ENCODE measurements around the gene ACAT2. TPM values are rescaled to one million over a fixed set of nuclear protein-coding genes. Genes with fewer than 3 reads are reported as not detected.
A peak's percentile ranks its signal among the peaks of the same experiment; 100 is the strongest.
"Not testable (repeated sequence)": the region's sequence is repeated elsewhere in the genome, so short reads cannot be mapped to it uniquely, and the experiment has no call there.

ACAT2 gene
- 69.9 TPM for total RNA-seq

- DNase-seq, result peak; percentile 96
These were observed at the start of gene ACAT2 for GRCh38 chr6:159761873-159762680. Gene ACAT2 (plus strand): TSS chr6:159762045. CDS start chr6:159762088, 43 bp downstream.

- DNase-seq, result not testable (repeated sequence)
These were observed 49.5 kb upstream of the ACAT2 start for GRCh38 chr6:159712389-159712788.

- no peak for DNase-seq
These were observed 47.9 kb upstream of the ACAT2 start for GRCh38 chr6:159713984-159714383.

GRCh38 chr6:159714404-159714803 lies 47.4 kb upstream of the ACAT2 start:
- DNase-seq, result no peak

- no peak for DNase-seq
These were observed 46.7 kb upstream of the ACAT2 start for GRCh38 chr6:159715166-159715565.

- no peak for DNase-seq
These were observed 46.2 kb upstream of the ACAT2 start for GRCh38 chr6:159715605-159716004.

GRCh38 chr6:159716247-159717096 lies 45.4 kb upstream of the ACAT2 start:
- DNase-seq, result peak; percentile 27

GRCh38 chr6:159718634-159719033 lies 43.2 kb upstream of the ACAT2 start:
- DNase-seq, result no peak

- DNase-seq, result no peak
These were observed 42.6 kb upstream of the ACAT2 start for GRCh38 chr6:159719287-159719686.

- no peak for DNase-seq
These were observed 41.1 kb upstream of the ACAT2 start for GRCh38 chr6:159720708-159721107.

- not testable (repeated sequence) for DNase-seq
These were observed 39.9 kb upstream of the ACAT2 start for GRCh38 chr6:159721981-159722380.

GRCh38 chr6:159722655-159723054 lies 39.2 kb upstream of the ACAT2 start:
- DNase-seq, result no peak

GRCh38 chr6:159723259-159723658 lies 38.6 kb upstream of the ACAT2 start:
- DNase-seq, result no peak

- no peak for DNase-seq
These were observed 37.1 kb upstream of the ACAT2 start for GRCh38 chr6:159724778-159725177.

- not testable (repeated sequence) for DNase-seq
These were observed 36.6 kb upstream of the ACAT2 start for GRCh38 chr6:159725208-159725607.

- DNase-seq, result no peak
These were observed 35.5 kb upstream of the ACAT2 start for GRCh38 chr6:159726255-159726917.

- peak; percentile 92 for DNase-seq
These were observed 34.7 kb upstream of the ACAT2 start, which contains the start of gene WTAP for GRCh38 chr6:159726918-159727716. Gene WTAP (plus strand): TSS chr6:159727506. CDS start chr6:159736266, 8,760 bp downstream.

GRCh38 chr6:159727717-159728445 lies 34.0 kb upstream of the ACAT2 start:
- peak; percentile 80 for DNase-seq

- no peak for DNase-seq
These were observed 33.3 kb upstream of the ACAT2 start for GRCh38 chr6:159728531-159728964.

- no peak for DNase-seq
These were observed 32.1 kb upstream of the ACAT2 start for GRCh38 chr6:159729598-159730331.

Measured in occipital lobe (tissue), 2 donors.